HG03175 (cell line): ENCODE data around the gene ARHGAP35.
"Not testable (repeated sequence)": the region's sequence is repeated elsewhere in the genome, so short reads cannot be mapped to it uniquely, and the experiment has no call there.

Experiments used
- ATAC-seq: cut with Tn5 transposase; IDR thresholded peaks from one replicate; pipeline ENCODE4 v1.9.1; 2021; ENCODE audit warnings: mild to moderate bottlenecking, moderate library complexity; ENCODE audit not compliant: unreplicated experiment

ARHGAP35 gene

DNA sequence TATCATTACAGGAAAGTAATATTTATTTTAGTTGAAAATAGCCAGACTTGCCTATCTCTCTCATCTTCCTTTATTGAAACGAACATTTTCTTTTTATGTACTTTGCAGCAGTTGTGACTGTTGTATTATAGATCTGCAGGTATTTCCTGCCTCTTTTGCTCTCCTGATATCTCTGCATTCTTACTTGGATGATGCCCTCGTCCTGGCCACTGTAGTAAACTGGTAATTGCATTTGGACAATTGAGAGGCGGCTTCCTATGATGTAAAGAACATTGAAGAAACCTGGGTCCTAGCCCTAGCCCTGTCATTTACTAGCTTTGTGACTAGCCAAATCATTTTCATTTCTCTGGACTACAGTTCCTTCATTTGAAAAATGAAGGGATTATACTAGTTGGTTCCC is 6.4 kb downstream of the ARHGAP35 start:
- ATAC-seq: no peak

DNA sequence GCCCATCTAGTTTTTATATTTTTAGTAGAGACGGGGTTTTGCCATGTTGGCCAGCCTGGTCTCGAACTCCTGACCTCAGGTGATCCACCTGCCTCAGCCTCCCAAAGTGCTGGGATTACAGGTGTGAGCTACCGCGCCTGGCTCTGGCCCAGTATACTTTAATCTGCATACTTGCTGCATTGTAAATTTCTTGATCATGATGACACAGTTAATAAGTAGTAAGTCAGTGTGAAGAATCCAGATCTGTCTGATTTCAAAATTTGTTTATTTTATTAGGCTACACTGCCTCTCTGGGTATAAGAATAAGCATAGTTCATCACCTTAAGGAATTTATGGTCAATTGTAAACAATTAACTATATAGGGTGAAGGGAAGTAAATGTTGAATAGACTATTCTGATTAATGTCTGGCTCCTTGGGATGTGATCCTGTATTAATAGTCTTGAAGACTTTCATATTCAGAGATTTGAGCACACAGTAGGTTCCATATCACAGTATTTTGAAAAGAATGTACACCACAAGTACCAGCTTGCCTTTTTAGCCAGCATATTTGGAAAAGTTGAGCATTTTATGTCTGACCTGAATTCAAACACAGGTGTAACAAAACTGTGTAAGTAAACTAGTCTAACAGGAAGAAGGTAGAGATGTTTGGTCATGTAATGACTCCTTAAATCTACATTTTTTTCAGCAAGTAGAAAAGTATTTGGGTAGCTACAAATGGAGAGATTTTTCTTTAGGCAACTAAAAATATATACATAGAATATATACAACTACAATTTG is 7.4 kb downstream of the ARHGAP35 start:
- ATAC-seq: no peak

DNA sequence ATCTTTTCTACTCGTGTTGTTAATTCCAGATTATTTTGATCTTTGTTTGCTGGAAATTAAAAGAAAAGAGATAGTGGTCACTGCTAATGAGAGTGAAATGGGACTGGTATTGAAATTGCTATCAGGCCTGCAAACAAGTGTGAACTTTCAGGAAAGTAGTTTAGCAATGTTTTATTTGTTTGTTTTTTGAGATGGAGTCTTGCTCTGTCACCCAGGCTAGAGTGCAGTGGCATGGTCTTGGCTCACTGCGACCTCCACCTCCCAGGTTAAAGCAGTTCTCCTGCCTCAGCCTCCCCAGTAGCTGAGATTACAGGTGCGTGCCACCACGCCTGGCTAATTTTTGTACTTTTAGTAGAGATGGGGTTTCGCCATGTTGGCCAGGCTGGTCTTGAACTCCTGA is 10.4 kb downstream of the ARHGAP35 start:
- not testable (repeated sequence) for ATAC-seq

DNA sequence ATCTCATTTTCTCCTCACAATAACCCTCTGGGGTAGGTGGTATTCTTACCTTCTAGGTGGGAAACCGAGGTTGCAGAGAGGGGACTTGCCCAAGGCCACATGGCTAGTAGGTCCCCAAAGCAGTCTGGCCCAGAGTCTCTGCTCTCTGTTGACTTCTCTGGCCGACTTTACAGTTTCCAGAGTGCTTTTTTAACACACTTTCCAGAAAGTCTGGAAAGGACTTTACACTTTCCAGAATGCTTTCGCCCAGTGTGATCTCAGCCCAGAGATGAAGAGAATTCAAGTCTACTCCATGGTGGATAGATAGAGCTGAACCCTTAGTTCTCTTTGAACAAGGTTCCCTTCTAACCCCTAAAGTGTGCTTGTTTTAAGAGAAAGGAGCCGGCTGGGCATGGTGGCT is 12.2 kb downstream of the ARHGAP35 start:
- no peak for ATAC-seq

GRCh38 chr19:46875234-46875633 is 14.4 kb downstream of the ARHGAP35 start:
- no peak for ATAC-seq

- no peak for ATAC-seq
Measured at GRCh38 chr19:46875657-46876056, 14.9 kb downstream of the ARHGAP35 start.

DNA sequence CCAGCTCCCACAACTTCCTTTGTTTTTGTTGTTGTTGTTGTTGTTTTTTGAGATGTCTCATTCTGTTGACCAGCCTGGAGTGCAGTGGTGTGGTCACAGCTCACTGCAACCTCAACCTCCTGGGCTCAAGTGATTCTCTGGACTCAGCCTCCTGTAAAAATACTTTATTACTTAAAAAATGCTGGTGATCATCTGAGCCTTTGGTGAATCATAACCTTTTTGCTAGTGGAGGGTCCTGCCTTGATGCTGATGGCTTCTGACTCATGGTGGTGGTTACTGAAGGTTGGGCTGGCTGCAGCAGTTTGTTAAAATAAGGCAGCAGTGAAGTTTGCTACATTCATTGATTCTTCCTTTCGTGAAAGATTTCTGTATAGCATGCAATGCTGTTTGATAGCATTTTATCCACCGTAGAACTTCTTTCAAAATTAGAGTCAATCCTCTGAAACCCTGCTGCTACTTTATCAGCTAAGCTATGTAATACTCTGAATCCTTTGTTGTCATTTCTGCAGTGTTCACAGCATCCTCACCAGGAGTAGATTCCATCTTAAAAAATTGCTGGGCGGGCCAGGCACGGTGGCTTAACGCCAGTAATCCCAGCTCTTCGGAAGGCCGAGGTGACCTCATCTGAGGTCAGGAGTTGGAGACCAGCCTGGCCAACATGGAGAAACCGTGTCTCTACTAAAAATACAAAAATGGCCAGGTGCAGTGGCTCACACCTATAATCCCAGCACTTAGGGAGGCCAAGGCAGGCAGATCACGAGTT is 18.0 kb downstream of the ARHGAP35 start:
- no peak for ATAC-seq

GRCh38 chr19:46880431-46880830 is 19.6 kb downstream of the ARHGAP35 start:
- ATAC-seq: no peak

DNA sequence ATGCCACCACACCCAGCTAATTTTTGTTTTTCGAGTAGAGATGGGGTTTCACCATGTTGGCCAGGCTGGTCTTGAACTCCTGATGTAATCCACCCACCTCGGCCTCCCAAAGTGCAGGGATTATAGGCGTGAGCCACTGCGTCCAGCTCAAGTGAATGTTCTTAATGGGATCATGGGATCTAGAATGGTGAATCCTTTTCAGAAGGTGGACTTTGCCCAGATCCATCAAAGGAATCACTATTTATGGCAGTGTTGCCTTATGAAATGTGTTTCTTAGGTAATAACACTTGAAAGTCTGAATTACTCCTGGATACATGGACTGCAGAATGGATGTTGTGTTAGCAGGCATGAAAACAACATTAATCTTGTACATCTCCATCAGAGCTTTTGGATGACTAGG is 20.3 kb downstream of the ARHGAP35 start:
- no peak for ATAC-seq

GRCh38 chr19:46882034-46882433 is 21.2 kb downstream of the ARHGAP35 start:
- no peak for ATAC-seq

DNA sequence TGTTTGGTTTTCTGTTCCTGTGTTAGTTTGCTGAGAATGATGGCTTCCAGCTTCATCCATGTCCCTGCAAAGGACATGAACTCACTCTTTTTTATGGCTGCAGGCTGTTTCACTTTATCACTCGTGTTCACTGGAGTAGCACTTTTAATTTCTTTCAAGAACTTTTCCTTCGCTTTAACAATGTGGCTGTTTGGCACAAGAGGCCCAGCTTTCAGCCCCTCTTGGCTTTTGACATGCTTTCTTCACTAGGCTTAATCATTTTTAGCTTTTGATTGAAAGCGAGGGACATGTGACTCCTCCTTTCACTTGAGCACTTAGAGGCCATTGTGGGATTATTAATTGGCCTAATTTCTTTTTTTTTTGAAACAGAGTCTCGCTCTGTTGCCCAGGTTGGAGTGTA is 22.0 kb downstream of the ARHGAP35 start:
- not testable (repeated sequence) for ATAC-seq

GRCh38 chr19:46885411-46885810 is 24.6 kb downstream of the ARHGAP35 start:
- ATAC-seq: no peak

- no peak for ATAC-seq
Measured at GRCh38 chr19:46886546-46887239, 25.9 kb downstream of the ARHGAP35 start.

DNA sequence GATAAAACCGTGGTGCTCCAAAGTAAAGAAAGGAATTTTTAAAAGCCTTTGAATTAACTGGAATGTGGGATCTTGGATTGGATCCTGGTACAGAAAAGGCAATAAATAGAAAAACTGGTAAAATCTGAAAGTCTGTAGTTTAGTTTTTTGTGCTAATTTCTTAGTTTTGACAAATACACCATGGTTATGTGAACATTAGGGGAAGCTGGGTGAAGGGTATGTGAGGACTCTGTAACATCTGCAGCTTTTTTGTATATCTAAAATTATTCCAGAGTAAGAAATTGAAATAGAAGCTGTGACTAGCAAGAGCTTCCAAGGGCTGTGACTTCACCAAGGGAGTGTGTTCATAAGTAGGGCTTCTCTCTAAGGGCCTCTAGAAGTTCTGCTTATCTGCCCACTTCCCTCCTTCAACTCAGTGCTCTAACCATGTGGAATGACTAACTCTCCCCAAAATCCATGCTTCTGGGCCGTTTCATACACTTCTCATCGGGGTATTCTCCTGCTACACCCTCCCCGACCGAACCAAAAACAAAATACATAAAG is 26.5 kb downstream of the ARHGAP35 start:
- no peak for ATAC-seq

DNA sequence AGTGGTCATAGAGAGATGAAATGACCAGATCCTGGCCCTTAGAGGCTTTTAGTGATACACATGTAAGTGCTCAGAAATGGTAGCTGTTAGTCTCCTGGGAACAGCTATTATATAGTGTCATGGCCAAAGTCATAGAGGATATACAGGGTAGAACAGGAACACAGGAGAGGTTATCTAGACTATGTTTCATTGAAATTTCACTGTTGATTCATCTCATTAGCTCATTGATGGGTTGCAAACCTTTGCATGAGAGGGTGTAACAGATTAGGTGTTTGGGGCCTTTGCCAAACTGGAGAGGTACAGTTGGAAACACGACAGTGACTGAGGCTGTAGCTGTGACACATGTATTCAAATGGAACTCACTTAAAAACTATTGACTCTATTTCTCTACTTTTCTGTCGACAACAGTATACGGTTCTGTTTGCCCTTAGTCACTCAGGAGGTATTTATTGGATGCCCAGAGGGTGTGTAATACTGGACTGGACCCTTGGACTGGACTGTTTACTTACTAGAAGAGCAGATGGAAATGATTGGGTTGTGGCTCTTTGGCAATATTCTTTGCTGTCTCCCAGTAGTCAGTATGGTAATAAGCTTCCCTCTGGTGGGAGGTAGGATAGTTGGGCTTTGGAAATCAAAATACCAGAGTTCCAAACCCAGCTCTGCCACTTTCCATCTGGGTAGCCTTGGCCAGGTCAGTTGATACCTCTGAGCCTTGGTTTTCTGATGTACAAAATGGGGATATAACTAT is 29.8 kb downstream of the ARHGAP35 start:
- ATAC-seq: no peak

DNA sequence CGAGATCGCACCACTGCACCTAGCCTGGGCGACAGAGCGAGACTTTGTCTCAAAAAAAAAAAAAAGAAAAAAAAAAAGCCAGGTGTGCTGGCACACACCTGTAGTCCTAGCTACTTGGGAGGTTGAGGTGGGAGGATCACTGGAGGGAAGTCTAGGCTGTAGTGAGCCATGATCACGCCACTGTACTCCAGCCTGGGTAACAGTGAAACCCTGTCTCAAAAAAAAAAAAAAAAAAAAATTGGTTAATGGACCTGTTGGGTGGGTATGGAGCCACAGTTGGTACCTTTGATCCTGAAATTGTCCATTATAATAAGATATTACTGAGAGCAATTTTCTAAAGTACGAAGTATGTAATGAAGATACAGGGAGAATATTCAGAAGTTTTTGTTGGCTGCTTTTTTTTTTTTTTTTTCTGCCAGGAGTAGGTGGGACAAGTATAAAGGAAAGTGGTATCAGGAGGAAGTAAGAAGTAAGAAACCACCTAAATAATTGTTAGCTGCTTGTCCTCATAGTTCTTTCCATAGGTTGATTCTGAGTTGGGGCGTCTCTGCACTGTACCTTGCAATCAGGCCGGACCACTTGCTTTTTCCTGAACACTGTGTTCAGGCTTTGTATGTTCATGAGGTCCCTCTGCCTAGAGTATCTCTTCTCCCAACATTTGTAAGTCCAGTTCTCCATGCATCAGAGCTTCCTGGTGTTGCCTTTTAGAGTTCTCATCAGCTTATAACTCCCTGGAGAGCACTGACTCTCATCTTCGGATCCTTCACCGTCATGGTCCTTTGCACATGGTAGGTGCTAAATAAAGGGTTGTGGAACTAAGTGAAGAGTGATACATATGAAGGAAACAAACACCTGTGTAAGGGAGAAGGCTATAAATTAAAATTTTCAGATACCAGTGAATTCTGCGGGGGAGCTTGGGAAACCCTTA is 31.7 kb downstream of the ARHGAP35 start:
- no peak for ATAC-seq

- no peak for ATAC-seq
Measured at GRCh38 chr19:46896076-46896794, 35.4 kb downstream of the ARHGAP35 start.

DNA sequence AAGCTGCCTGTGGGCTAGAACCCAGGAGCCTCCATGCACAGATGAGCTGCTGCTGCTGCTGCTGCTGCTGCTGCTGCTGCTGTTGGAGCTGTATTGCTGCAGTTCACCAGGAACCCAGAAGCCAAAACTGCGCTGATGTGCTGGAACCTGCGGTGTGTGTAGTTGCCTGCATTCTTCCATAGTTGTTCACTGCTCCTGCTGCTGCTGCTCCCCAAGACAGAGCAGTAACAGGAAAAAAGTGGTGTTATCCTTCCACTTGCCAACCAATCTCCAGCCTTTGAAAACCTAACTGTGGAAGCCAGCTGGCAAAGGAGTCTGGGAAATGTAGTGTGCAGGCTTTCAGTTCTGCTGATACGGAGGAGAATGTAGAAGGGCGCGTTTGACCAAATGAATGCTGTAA is 37.9 kb downstream of the ARHGAP35 start:
- ATAC-seq: no peak

DNA sequence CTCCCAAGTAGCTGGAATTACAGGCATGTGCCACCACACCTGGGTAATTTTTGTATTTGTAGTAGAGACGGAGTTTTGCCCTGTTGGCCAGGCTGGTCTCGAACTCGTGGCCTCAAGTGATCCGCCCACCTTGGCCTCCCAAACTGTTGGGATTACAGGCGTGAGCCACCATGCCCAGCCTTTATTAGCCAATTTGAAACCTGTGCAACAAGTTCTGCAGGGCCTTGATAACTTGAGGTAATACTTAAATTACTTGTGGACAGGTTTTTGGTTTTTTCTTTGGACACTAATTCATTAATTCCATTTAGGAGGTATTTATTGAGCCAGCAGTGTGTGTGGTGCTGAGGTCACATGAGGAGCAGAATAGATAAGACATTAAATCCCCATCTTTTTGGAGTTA is 39.5 kb downstream of the ARHGAP35 start:
- ATAC-seq: no peak
